OCI-LY3 (cell line): Measurements from ENCODE around the gene GFRA1.

Experiments
- H2AFZ ChIP-seq: fragments of 200-600, 300-600 bp; shearing (Covaris generic); 2 replicates; pipeline ENCODE4 v1.6.0; 2014; ENCODE audit warnings: antibody characterized with exemption, low read depth, low read length
- H3K27ac ChIP-seq: fragments of 200-600, 300-600 bp; sonication (generic); 2 replicates; pipeline ENCODE4 v1.5.1; 2014; ENCODE audit warnings: mild to moderate bottlenecking, low read length, moderate library complexity, mixed read lengths
- H3K27me3 ChIP-seq: fragments of 200-600, 300-600 bp; sonication (generic); 2 replicates; pipeline ENCODE4 v1.6.1; 2014; ENCODE audit warnings: low read depth, low read length, mixed read lengths
- H3K36me3 ChIP-seq: fragments of 200-600, 300-600 bp; sonication (generic); replicated peaks from 2 replicates; pipeline ENCODE3; 2014; ENCODE audit warnings: low read depth, low read length, mixed read lengths
- H3K4me1 ChIP-seq: fragments of 300-600, 200-600 bp; sonication (generic); 2 replicates; pipeline ENCODE4 v1.6.1; 2014; ENCODE audit warnings: low read length, mixed read lengths
- H3K4me2 ChIP-seq: fragments of 200-600, 300-600 bp; sonication (generic); 2 replicates; pipeline ENCODE4 v1.6.1; 2014; ENCODE audit warnings: low read length, mixed read lengths
- H3K4me3 ChIP-seq: fragments of 300-600, 200-600 bp; sonication (generic); 2 replicates; pipeline ENCODE4 v1.5.1; 2014; ENCODE audit warnings: antibody characterized with exemption, mild to moderate bottlenecking, low read length, moderate library complexity
- H3K79me2 ChIP-seq: fragments of 300-600, 200-600 bp; shearing (Covaris generic); 2 replicates; pipeline ENCODE4 v1.6.1; 2014; ENCODE audit warnings: mild to moderate bottlenecking, low read length, mixed read lengths
- H3K9ac ChIP-seq: fragments of 300-600, 200-600 bp; shearing (Covaris generic); 2 replicates; pipeline ENCODE4 v1.6.0; 2014; ENCODE audit warnings: mild to moderate bottlenecking, low read length, moderate library complexity
- H3K9me3 ChIP-seq: fragments of 200-600, 300-600 bp; shearing (Covaris generic); 2 replicates; pipeline ENCODE4 v1.6.1; 2014; ENCODE audit warnings: low read length, mixed read lengths; ENCODE audit not compliant: insufficient read depth
- H4K20me1 ChIP-seq: fragments of 200-600, 300-600 bp; sonication (generic); 2 replicates; pipeline ENCODE4 v1.6.1; 2016; ENCODE audit warnings: low read length, mixed read lengths; ENCODE audit not compliant: insufficient read depth
- EZH2phosphoT487 ChIP-seq: fragments of 200-600 bp; shearing (Covaris generic); IDR thresholded peaks from 2 replicates; pipeline ENCODE4 v1.6.1; 2018; ENCODE audit warnings: antibody characterized with exemption, mixed run types, low read depth
- TF ChIP-seq, protein P1 (sequence below): fragments of 200-600, 300-600 bp; sonication (generic); IDR thresholded peaks from 2 replicates; pipeline ENCODE4 v1.5.1; 2014; ENCODE audit warnings: antibody characterized with exemption, low read length, low read depth

Gene GFRA1

DNA sequence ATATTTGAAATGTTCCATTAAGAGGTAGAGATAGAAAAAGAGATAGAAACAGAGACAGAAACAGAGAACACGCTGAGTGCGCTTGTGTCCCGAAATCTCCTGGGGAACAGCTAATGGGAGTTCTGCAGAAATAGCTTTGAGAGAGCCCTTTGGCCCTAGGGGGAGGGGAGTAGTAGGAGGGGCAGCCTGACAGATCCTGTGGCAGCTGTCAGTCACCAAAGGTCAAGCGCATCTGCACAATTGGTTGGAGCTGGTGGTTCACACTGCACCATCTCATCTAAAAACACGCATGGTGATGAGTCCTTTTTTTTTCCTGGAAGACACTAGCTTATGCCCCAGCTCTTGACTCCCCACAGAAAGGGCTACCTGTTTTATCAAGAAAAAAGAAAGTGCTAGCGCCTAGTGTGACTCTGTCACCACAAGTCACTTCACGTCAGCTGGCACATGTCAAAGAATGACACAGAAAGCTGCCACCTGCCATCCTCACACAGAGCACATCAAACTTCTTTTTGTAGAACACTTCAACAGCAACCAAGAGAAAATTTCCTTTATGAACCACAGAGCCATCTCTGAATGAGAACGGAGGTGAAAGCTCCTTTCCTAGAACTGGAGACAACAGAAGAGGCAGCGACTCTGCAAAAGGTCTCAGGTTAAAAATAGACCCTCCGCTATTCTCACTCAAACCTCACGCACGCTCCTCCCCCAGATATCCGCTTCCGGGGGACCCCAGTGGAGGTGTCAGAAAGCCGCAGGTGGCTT is 125.7 kb downstream of the GFRA1 start:
- Histone ChIP-seq H4K20me1 (no peaks in the 10 kb centered on the region), H3K27ac (no peak overlapping the region), H2AFZ (no peak overlapping the region), H3K27me3 (no peaks in the 10 kb centered on the region), H3K36me3 (no peaks in the 10 kb centered on the region), H3K4me2 (no peak overlapping the region), H3K9me3 (no peaks in the 10 kb centered on the region), H3K9ac (no peak overlapping the region), H3K79me2 (no peaks in the 10 kb centered on the region), H3K4me3 (no peak overlapping the region), H3K4me1 (no peaks in the 10 kb centered on the region)
- TF ChIP-seq EZH2phosphoT487 = no peak

DNA sequence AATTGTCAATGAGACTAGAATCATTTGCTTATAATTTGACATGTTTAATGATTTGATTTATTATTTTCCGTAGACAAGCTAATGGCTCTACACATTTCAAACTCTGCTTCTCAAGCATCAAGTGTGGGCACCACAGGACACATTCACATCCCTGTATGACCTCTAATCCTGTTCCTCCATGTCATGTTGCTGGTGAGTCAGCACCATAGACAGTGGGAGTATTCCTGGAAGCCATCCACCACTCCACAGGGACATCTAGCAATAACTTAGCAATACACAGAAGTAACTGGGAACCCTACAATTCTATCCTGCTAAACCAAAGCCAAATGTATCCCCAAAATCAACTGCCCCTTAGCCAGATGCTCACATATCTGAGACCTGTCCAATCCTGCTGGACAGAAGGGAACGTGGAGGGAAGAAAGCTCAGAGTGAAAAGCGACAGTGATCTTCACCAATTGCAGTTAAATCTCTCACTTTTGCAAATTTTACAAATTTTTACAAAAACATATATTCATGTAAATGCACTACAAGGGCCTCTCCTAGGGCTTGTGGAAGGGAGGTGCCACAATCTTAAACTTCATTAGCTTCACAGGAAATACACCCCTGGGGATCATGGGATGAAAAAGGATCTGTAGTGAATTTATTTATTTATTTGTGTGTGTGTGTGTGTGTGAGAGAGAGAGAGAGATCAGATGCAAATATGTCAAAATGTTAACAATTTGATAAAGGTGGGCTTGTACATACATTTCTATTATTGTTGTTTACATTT is 126.5 kb downstream of the GFRA1 start:
- no peaks in the 10 kb centered on the region for H3K36me3 ChIP-seq
- TF ChIP-seq, protein P1, sequence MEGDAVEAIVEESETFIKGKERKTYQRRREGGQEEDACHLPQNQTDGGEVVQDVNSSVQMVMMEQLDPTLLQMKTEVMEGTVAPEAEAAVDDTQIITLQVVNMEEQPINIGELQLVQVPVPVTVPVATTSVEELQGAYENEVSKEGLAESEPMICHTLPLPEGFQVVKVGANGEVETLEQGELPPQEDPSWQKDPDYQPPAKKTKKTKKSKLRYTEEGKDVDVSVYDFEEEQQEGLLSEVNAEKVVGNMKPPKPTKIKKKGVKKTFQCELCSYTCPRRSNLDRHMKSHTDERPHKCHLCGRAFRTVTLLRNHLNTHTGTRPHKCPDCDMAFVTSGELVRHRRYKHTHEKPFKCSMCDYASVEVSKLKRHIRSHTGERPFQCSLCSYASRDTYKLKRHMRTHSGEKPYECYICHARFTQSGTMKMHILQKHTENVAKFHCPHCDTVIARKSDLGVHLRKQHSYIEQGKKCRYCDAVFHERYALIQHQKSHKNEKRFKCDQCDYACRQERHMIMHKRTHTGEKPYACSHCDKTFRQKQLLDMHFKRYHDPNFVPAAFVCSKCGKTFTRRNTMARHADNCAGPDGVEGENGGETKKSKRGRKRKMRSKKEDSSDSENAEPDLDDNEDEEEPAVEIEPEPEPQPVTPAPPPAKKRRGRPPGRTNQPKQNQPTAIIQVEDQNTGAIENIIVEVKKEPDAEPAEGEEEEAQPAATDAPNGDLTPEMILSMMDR = no peak
- no peak for TF ChIP-seq EZH2phosphoT487
- no peak overlapping the region for H2AFZ ChIP-seq
- no peak overlapping the region for H3K9ac ChIP-seq
- no peak overlapping the region for H3K27ac ChIP-seq
- H3K27me3 ChIP-seq = no peaks in the 10 kb centered on the region
- no peaks in the 10 kb centered on the region for H4K20me1 ChIP-seq
- H3K79me2 ChIP-seq = no peaks in the 10 kb centered on the region
- H3K4me2 ChIP-seq = no peak overlapping the region
- H3K4me3 ChIP-seq = no peak overlapping the region
- H3K9me3 ChIP-seq = no peaks in the 10 kb centered on the region
- no peaks in the 10 kb centered on the region for H3K4me1 ChIP-seq

DNA sequence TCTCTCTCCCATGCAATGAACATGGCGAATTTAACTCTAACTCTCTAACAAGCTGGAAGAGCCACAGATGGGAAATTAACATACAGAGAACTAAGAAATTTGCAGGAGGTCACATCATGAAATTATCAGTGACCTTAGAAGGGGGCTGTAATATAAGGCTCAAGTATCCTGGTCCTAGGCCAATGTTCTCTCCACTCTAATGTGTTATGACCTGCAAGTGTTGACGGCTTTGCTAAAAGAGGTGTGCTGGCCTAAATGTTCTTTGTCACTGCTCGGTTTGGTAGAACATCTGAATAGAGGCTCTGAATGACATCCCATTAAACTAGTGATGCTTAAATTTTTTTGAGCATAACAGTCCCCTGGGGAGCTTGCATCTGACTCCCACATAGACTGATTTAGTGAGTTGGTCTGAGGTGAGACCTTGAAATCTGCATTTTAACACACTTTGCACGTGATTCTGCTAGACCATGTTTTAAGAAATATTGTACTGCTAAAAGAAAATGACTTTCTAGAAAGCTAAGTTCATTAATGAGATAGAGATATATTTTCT is 129.3 kb downstream of the GFRA1 start:
- Histone ChIP-seq H3K27ac (no peak overlapping the region), H4K20me1 (no peaks in the 10 kb centered on the region)

DNA sequence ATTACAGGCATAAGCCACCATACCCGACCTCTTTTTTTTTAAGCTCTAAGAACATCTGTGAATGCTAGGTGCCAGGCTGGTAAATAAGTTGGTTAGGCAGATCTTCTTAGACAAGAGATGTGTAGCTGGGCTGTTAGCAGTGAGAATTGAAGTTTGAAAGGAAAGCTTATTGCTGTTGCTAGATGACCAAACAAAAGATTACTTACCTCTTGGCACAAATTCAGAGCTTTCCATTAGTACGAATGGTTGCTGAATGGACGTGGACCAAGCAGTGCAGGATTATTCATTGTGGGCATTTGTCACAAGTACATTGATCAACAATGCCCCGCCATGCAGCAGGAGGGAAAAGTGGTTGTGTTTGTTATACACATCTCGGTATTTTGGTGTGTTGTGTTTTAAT is 131.2 kb downstream of the GFRA1 start:
- no peak overlapping the region for H3K4me3 ChIP-seq
- H3K4me1 ChIP-seq = no peaks in the 10 kb centered on the region
- no peak overlapping the region for H2AFZ ChIP-seq
- no peaks in the 10 kb centered on the region for H3K9me3 ChIP-seq
- no peak overlapping the region for H3K4me2 ChIP-seq
- H3K36me3 ChIP-seq = no peaks in the 10 kb centered on the region
- no peaks in the 10 kb centered on the region for H4K20me1 ChIP-seq
- no peak for TF ChIP-seq EZH2phosphoT487
- TF ChIP-seq, protein P1 = no peak
- H3K27me3 ChIP-seq = no peaks in the 10 kb centered on the region
- no peak overlapping the region for H3K27ac ChIP-seq
- no peaks in the 10 kb centered on the region for H3K79me2 ChIP-seq
- H3K9ac ChIP-seq = no peak overlapping the region

More for the DNA sequence above, 129.3 kb downstream of the GFRA1 start:
- H3K9ac ChIP-seq = no peak overlapping the region
- H3K4me2 ChIP-seq = no peak overlapping the region
- H3K36me3 ChIP-seq = no peaks in the 10 kb centered on the region
- H3K79me2 ChIP-seq = no peaks in the 10 kb centered on the region
- no peak overlapping the region for H3K4me3 ChIP-seq
- TF ChIP-seq, protein P1 = no peak
- TF ChIP-seq EZH2phosphoT487 = no peak
- H3K4me1 ChIP-seq = no peaks in the 10 kb centered on the region
- no peaks in the 10 kb centered on the region for H3K9me3 ChIP-seq
- no peaks in the 10 kb centered on the region for H3K27me3 ChIP-seq
- H2AFZ ChIP-seq = no peak overlapping the region
